GM12873 (cell line): ENCODE results near the gene RAB22A.

ENCODE experiments used
- CTCF ChIP-seq: IDR thresholded peaks from 2 replicates; pipeline ENCODE4 v1.5.1; 2012; ENCODE audit warnings: low read depth, mild to moderate bottlenecking, moderate library complexity, low read length, control low read depth; ENCODE audit not compliant: insufficient read depth; ENCODE audit errors: missing control alignments

RAB22A gene

GRCh38 chr20:58349570-58349969, 40.1 kb downstream of the RAB22A start:
- no peak for TF ChIP-seq CTCF

GRCh38 chr20:58352468-58352867, 43.0 kb downstream of the RAB22A start:
- no peak for TF ChIP-seq CTCF

- no peak for TF ChIP-seq CTCF
These were observed 49.9 kb downstream of the RAB22A start for GRCh38 chr20:58359441-58359840.

GRCh38 chr20:58360936-58361335, 51.4 kb downstream of the RAB22A start:
- no peak for TF ChIP-seq CTCF

- no peak for TF ChIP-seq CTCF
These were observed 52.1 kb downstream of the RAB22A start for GRCh38 chr20:58361481-58362205.

GRCh38 chr20:58362206-58362516, 52.6 kb downstream of the RAB22A start:
- no peak for TF ChIP-seq CTCF

GRCh38 chr20:58362970-58363369, 53.5 kb downstream of the RAB22A start:
- no peak for TF ChIP-seq CTCF
